GM20000 (cell line): ENCODE data around the gene WWOX.

Source experiments
- DNase-seq: peaks from one replicate; pipeline ENCODE4 v3.0.0; 2012; ENCODE audit warnings: low spot score
- CTCF ChIP-seq: IDR thresholded peaks from 2 replicates; pipeline ENCODE4 v1.5.1; 2012; ENCODE audit warnings: mild to moderate bottlenecking, control low read depth; ENCODE audit errors: extremely low read depth, missing control alignments

WWOX gene

GRCh38 chr16:78140818-78141466, 41.5 kb downstream of the WWOX start:
- no peak for TF ChIP-seq CTCF
- no peak for DNase-seq

- no peak for TF ChIP-seq CTCF
- no peak for DNase-seq
Measured at GRCh38 chr16:78142788-78143187, 43.3 kb downstream of the WWOX start.

- no peak for DNase-seq
Measured at GRCh38 chr16:78146807-78147206, 47.4 kb downstream of the WWOX start.

GRCh38 chr16:78147911-78148401, 48.5 kb downstream of the WWOX start:
- no peak for DNase-seq
- no peak for TF ChIP-seq CTCF

More at GRCh38 chr16:78146807-78147206, 47.4 kb downstream of the WWOX start:
- TF ChIP-seq CTCF = no peak

GRCh38 chr16:78150233-78150632, 50.8 kb downstream of the WWOX start:
- no peak for TF ChIP-seq CTCF
- DNase-seq = no peak

- DNase-seq = no peak
- no peak for TF ChIP-seq CTCF
Measured at GRCh38 chr16:78154729-78155461, 55.4 kb downstream of the WWOX start.

- TF ChIP-seq CTCF = no peak
- DNase-seq = no peak
Measured at GRCh38 chr16:78155791-78156345, 56.4 kb downstream of the WWOX start.
